ENCODE data around the gene GOLGA6C. TPM values are rescaled to one million over a fixed set of nuclear protein-coding genes. Genes with fewer than 3 reads are reported as not detected.
A peak's percentile ranks its signal among the peaks of the same experiment; 100 is the strongest.
"Not testable (repeated sequence)": the region's sequence is repeated elsewhere in the genome, so short reads cannot be mapped to it uniquely, and the experiment has no call there.

GOLGA6C gene
- total RNA-seq, 1 experiment from 2014 or later, result not detected

DNA sequence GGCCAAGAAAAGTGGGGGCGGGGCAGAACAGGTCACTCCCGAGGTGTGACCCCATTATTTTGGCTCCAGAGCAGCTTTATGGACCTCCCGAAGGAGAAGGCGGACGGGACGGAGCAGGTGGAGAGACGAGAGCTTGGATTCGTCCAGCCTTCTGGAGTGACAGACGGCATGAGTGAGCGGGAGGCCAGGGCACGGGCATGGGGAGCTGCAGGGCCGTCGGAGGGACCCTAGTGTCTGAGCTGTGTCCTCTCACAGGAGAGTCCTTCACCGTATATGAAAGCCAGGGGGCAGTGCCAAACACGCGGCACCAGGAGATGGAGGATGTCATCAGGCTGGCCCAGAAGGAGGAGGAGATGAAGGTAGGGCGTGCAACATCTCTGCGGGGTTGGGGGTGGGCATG, 35.5 kb downstream of the GOLGA6C start:
- not testable (repeated sequence) for H3K36me3 ChIP-seq, H3K9me3 ChIP-seq, DNase-seq, H3K4me3 ChIP-seq, H3K27me3 ChIP-seq

DNA sequence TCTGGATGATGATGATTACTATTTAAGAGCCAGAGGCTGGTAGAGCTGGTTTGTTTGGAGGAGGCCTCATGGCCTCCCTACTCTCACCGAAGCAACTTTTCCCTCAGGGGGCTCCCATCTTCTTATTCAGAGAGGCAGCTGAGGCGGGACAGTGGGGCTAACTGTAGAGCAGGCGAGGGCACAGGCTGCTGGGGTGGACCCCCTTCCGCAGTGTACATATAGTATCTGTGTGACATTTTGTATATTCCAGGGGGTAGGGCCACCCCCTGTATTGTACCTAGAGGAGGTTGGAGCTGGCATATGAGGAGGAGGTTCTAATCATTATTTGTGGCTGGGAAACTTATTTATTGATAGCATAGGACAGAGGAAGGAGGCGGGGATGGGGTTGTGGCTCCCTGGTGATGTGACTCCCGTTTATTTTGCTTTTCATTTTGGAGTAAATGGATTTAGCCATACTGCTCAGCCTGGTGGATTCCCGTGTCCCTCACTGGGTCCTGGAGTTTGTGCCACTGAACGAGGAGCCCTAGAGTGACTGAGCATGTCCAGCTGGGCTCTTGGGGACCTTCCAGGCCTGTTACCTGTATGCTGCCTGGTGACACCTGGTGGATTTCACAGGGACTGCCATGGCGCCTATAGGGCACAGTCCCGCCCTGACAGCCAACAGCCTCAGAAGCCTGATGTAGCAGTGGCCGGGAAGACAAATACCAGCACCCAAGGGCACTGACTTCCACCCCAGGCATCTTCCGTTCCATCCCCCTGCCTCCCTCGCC, 40.6 kb downstream of the GOLGA6C start:
- DNase-seq, H3K36me3 ChIP-seq, H3K9me3 ChIP-seq, H3K4me3 ChIP-seq, H3K27me3 ChIP-seq: not testable (repeated sequence)

DNA sequence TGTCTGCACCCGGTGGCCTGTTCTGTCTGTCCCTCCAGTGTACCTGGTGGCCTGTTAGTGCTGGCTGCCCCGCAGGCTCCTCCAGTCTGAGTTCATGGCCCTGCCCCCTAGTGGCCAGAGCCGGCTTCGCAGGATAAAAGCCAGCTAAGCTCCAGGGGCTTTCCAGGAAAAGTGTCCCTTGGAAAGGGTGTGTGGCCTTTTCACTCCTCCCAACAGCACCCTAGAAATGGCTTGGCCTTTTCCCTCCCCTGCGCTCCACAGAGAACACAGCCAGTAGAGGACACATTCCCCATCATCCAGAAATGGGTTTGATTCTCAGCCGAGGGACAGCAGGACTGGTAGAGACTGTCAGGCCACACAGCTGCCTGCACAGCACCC, 41.2 kb downstream of the GOLGA6C start:
- not testable (repeated sequence) for H3K36me3 ChIP-seq, H3K4me3 ChIP-seq, H3K9me3 ChIP-seq
- peaks cover 11% of the 10 kb centered on the region for H3K27me3 ChIP-seq
- DNase-seq, result peak; percentile 24

DNA sequence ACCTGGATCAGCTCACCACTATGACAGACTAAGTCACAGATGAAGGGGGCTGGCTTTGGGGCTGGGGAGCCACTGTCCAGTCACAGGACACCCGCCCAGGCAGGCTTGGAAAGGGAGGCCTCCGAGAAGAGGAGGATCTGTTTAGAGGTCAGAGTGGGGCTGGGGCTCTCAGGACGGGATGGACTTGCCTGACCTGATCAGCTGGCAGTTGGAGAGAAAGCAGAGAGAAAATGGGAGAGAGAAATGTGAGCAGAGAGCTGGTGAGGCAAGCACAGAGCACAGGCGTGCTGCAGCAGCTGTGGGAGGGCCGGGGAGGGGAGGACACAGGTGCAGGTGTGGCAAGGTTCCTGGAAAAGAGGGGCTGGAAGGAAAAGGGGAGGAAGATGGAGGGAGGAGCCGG, 41.9 kb downstream of the GOLGA6C start:
- not testable (repeated sequence) for H3K4me3 ChIP-seq, H3K9me3 ChIP-seq, DNase-seq, H3K36me3 ChIP-seq
- H3K27me3 ChIP-seq, result peaks cover 16% of the 10 kb centered on the region

DNA sequence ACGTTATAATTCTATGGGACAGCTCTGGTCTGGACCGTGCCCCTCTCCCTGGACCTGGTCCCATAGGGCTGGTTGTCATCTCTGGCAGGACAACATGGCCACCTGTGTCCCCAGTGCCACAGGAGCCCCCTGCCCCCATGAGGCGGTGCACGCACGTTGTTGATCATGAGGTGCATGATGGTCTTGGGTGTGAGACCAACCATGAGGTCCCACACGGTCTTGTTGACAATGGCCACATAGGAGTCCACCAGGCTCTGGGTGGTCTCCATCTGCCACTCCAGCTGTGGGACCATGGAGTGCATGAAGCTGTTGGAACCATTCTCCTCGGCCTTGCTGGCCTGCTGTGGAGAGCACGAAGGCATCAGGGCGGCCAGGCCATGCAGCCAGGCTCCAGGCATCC, 44.2 kb downstream of the GOLGA6C start:
- no peaks in the 10 kb centered on the region for H3K36me3 ChIP-seq
- DNase-seq, result no peak
- H3K27me3 ChIP-seq, result peaks cover 25% of the 10 kb centered on the region
- H3K9me3 ChIP-seq, result no peaks in the 10 kb centered on the region
- H3K4me3 ChIP-seq, result no peak overlapping the region

DNA sequence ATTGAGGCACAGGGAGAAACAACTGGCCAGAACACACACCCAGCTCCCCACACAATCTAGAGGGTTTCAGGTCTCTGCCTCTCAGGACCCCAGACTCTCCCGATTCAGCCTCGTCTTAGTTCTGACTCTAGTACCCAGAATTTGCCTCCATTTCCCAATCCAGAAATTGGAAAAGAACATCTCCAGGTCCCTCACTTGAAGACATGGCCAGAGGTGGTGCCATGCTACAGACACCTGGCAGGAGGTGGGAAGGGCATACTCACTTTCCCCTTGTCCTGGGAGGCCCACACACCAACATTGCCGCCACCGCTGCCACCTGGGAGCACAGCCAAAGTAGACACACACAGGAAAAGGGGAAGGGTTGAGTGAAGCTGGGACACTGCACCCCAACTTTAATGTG, 44.6 kb downstream of the GOLGA6C start:
- H3K4me3 ChIP-seq, H3K9me3 ChIP-seq, H3K36me3 ChIP-seq, DNase-seq: not testable (repeated sequence)
- H3K27me3 ChIP-seq, result peaks cover 26% of the 10 kb centered on the region

DNA sequence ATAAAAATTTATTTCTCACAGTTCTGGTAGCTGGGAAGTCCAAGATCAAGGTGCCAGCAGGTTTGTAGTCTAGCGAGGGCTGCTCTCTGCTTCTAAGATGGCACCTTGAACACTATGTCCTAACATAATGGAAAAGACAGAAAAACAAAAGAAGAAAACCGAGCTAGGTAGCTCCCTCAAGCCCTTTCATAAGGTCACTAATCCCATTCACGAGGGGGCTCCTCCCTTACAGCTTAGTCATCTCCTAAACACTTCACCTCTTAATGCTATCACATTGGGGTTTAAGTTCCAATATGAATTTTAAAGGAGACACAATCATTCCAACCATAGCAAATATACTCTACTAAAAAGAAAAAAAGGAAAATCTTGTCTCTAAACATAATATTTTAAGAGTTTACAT, 48.1 kb downstream of the GOLGA6C start:
- no peaks in the 10 kb centered on the region for H3K36me3 ChIP-seq
- 0 out of 2 replicates have a peak, but pooled peaks cover 1% of the 10 kb centered on the region for H3K9me3 ChIP-seq
- peaks cover 42% of the 10 kb centered on the region for H3K27me3 ChIP-seq
- H3K4me3 ChIP-seq, result no peak overlapping the region
- no peak for DNase-seq

DNA sequence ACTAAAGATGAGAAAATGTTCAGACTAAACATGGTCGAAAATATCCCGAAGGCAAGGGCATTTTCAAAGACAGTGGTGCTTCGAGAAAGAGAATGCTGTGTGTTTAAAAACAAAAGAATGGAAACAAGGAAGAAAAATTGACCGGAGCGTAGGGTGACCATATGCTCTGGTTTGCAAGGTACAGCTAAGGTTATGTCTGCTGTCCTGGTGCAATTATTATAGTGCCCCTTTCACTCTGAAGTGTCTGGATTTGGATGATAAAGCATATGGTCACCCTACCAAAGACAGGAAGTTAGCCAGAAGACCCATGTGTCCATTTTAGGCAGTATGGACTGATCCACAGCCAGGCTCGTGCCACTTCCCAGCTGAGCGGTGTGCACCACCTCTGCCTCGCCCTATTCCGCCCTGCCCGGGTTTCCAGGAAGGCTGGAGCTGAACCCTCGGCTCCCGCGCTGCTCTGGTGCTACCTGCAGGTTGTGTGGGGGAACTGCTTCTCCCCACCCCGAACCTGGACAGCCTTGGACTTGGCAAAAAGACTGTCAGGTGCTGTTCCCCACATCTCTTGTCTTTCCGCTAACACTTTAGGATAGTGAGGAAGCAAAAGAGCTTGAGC, 49.8 kb downstream of the GOLGA6C start:
- peak; percentile 37 for DNase-seq
- Histone ChIP-seq H3K9me3 (peaks cover 7% of the 10 kb centered on the region; the same call in 1 of the 2 replicates), H3K4me3 (no peak overlapping the region), H3K36me3 (no peaks in the 10 kb centered on the region), H3K27me3 (peaks cover 42% of the 10 kb centered on the region)

DNA sequence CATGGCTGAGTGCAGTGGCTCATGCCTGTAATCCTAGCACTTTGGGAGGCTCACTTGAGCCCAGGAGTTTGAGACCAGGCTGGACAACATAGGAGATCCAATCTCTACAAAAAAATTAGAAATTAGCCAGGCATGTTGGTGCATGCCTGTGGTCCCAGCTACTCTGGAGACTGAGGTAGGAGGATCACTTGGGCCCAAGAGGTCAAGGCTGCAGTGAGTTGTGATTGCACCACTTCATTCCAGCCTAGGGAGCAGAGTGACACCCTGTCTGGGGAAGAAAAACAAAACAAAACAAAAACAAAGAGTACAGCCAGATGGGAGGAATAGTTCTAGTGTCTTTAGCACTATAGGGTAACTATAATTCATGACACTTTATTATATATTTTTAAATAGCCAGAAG, 51.6 kb downstream of the GOLGA6C start:
- peaks cover 31% of the 10 kb centered on the region for H3K27me3 ChIP-seq
- no peak for DNase-seq
- H3K36me3 ChIP-seq, result no peaks in the 10 kb centered on the region
- no peak overlapping the region for H3K4me3 ChIP-seq
- peaks cover 7% of the 10 kb centered on the region; the same call in 1 of the 2 replicates for H3K9me3 ChIP-seq

DNA sequence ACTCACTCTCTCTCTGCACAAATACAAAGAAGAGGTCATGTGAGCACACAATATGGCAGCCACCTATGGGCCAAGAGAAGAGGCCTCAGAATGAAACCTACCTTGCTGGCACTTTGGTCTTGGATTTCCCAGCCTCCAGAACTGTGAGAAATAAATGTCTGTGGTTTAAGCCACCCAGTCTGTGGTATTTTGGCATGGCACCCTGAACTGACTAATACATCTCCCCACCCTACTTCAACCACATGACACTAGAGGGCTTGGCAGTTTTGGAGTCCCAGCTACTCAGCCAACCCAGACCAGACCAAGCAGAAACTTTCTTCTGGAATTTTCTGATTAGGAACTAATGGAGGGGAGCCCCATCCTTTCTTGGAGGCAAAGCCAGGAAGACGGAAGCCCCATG, 54.4 kb downstream of the GOLGA6C start:
- not testable (repeated sequence) for H3K36me3 ChIP-seq, H3K4me3 ChIP-seq, H3K9me3 ChIP-seq
- DNase-seq, result peak; percentile 56
- H3K27me3 ChIP-seq, result peaks cover 17% of the 10 kb centered on the region

DNA sequence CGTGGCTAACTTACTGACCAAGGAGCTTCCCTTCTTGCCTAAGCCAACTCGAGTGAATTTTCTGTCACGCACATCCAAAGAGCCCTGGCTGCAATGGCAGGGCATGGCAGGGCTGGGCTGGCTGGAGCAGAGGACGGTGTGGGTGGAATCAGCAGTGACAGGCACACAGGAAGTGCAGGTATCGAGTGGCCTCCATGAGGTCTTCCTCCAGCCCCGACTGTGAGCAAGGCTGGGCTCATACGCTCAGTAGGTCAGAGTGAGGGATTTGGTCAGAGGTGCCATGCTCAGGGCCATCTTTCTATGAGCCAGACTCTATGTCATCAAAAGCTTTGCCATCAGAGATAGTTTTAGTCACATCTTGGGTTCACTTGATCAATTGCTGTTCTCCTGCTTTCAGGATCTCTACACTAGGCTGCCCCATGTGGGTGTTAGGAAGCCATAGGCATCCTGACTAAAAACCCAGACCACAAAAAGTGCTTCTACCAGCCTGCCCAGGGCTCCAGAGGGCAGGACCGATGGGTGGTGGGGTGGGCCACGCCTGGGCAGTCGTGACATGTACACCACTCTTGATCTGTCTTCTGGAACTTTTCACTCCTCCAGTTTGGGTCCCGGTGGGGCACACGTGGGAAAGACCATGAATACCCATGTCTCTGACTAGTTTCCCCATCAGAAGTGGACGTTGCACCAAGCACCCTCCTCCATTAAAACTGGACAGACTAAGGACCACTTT, 55.1 kb downstream of the GOLGA6C start:
- Histone ChIP-seq H3K27me3 (peaks cover 11% of the 10 kb centered on the region), H3K4me3 (no peak overlapping the region), H3K36me3 (no peaks in the 10 kb centered on the region), H3K9me3 (peaks cover 7% of the 10 kb centered on the region; the same call in 1 of the 2 replicates)
- DNase-seq, result no peak

DNA sequence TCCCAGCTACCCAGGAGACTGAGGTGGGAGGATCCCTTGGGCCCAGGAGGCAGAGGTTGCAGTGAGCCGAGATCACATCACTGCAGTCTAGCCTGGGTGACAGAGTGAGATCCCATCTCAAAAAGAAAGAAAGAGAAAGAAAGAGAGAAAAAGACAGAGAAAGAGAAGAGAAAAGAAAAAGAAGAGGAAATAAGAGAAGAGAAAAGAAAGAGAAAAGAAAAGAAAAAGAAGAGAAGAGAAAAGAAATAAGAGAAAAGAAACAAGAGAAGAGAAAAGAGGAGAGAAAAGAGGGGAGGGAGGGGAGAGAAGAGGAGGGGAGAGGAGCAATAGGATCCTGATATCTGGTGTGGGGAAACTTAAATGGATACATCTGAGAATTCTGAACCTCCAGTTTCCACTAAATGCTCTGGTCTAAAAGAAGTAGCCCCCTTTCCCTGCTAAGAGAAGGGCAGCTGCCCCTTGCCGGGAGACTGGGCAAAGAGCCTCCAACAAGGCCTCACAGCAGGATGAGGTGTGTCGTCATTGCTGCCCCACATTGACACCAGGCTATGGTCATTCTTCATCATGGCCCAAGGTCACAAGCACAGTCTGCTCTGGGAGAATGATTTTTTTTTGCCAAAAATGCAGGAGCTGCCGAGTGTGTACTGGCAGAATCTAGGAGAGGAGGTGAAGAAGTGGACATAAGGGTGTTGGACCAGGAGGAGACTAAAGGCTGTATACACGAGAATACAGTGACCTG, 56.6 kb downstream of the GOLGA6C start:
- no peaks in the 10 kb centered on the region for H3K36me3 ChIP-seq
- DNase-seq, result no peak
- peaks cover 4% of the 10 kb centered on the region; the same call in 1 of the 2 replicates for H3K27me3 ChIP-seq
- no peak overlapping the region for H3K4me3 ChIP-seq
- H3K9me3 ChIP-seq, result peaks cover 7% of the 10 kb centered on the region; the same call in 1 of the 2 replicates

DNA sequence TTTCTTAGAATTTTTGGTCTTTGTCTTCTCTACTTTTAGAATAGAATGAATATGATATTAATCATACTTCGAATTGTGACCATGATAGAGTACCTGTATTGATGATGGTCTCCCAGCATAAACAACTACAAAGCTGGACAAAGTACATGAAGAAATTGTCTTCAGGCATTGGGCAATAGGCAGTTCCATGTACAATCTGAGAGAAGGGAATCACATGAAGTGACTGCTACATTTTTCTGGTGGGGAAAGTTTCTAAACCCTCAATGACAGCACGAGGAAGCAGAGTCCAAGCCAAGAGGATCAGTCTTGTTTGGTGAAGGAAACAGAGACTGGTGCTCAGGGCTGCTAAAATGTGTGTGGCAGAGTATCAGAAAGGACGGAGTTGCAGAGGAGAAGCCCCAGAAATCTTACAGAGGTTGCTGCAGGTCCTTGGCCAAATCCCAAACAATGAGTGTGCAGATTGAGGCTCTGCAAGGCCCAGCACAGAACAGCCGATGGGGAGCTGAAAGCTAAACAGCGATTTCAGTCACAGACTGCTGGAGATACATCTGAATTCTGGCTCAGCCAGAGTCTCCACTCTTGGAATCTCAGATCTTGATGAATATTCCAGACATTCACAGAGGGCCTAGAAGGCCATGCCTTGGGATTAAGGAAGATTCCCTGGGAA, 61.2 kb downstream of the GOLGA6C start:
- not testable (repeated sequence) for H3K9me3 ChIP-seq, H3K4me3 ChIP-seq, DNase-seq, H3K36me3 ChIP-seq, H3K27me3 ChIP-seq

Measured in MG63 (cell line).